Measurements from ENCODE around the gene GRID1.

The GRID1 gene

DNA sequence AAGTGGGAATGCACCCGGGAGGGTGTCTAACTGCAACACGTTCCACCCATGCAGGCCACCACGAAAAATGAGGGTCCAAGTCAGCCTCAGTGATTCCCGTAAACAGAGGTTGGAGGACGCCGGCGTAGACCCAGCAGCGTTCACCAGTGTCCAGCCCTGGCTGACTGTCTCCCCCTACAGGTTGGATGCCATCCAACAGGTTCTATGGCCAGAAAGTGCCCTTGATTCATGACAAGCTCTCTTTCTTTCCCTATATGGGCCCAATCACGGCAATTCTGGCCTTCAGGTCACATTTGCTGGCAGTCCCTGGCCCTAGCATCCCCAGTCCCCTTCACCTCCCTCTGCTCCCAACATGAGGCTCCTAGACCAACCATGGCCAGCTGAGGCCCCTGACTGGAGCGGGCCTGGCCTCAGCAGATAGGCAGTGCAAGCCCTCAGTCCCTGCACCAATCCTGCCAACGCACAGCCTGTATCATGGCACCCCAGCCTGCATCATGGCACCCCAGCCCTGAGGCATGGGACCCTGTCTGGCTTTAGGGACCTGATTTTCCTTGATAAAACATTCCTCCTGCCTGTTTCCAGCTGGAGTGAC lies 227.4 kb downstream of the GRID1 start:
- Histone ChIP-seq H3K4me3 (no peak overlapping the region), H3K27ac (no peak overlapping the region), H3K9me3 (ENCODE audit: low read depth, low read length) (no peaks in the 10 kb centered on the region), H3K36me3 (ENCODE audit: insufficient read depth, low read length) (no peaks in the 10 kb centered on the region), H3K9ac (ENCODE audit: insufficient read length) (no peak overlapping the region)
- no peak for DNase-seq (ENCODE audit: low read depth, low spot score)
- no peak for TF ChIP-seq FOXP2 (optimal IDR thresholded peaks at IDR 0.05; ENCODE audit: control extremely low read depth, extremely low read length, insufficient read depth)

DNA sequence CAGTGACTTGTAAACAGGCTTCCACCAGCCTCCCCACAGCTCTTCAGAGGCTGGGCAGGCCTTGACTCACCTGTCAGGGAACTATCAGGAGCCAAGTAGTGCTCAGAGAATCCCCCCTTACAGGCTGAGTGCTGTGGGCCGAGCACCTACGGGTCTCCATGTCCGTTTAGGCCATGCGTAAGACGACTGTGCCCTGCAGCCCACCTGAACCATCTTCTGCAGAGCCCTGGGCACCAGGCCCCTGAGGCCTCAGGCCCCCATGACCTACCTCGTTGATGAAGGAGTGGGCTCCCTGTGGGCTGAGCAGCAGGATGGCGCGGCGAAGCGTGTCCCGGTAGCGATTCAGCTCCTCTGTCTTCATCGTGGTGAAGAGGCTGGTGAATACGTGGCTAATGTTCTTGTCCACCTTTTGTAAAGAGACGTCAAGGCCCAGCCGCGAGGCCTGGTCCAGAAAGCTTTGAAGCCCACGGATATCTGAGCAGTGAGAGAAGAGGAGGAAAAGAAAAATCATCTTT lies 228.0 kb downstream of the GRID1 start:
- H3K9ac ChIP-seq (ENCODE audit: insufficient read length): no peak overlapping the region
- H3K36me3 ChIP-seq (ENCODE audit: insufficient read depth, low read length): no peaks in the 10 kb centered on the region
- no peak for TF ChIP-seq POLR2AphosphoS5 (IDR thresholded peaks at IDR 0.05; ENCODE audit: borderline replicate concordance, low read depth, low read length)
- no peak for TF ChIP-seq EZH2 (IDR thresholded peaks at IDR 0.05)
- no peak for TF ChIP-seq FOXP2 (optimal IDR thresholded peaks at IDR 0.05; ENCODE audit: control extremely low read depth, extremely low read length, insufficient read depth)
- no peak overlapping the region for H3K4me3 ChIP-seq
- no peak for DNase-seq (ENCODE audit: low read depth, low spot score)
- H3K27ac ChIP-seq: no peak overlapping the region
- no peaks in the 10 kb centered on the region for H3K9me3 ChIP-seq (ENCODE audit: low read depth, low read length)

DNA sequence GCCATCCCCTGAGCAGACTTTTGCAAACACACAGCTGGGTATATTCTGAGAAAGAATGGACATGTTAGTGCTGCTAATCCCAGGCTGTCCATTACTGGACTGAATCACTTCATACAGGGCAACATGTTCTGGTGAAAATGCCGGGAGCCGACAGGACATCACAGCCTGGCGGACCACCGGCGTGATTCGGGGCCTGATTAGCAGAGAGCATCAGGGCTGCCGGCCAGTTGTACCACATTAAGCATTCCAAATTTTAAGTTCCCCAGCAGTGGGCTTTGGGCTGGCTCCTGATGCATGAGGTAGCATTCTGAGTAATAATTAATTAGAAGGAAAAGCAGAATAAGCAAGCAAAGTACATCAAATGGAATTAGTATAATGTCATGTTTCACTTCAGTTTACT lies 229.0 kb downstream of the GRID1 start:
- Histone ChIP-seq H3K9ac (ENCODE audit: insufficient read length) (no peak overlapping the region), H3K36me3 (ENCODE audit: insufficient read depth, low read length) (no peaks in the 10 kb centered on the region), H3K9me3 (ENCODE audit: low read depth, low read length) (no peaks in the 10 kb centered on the region), H3K4me3 (no peak overlapping the region), H3K27ac (no peak overlapping the region)
- TF ChIP-seq POLR2AphosphoS5 (IDR thresholded peaks at IDR 0.05; ENCODE audit: borderline replicate concordance, low read depth, low read length) (no peak), EZH2 (IDR thresholded peaks at IDR 0.05) (no peak), FOXP2 (optimal IDR thresholded peaks at IDR 0.05; ENCODE audit: control extremely low read depth, extremely low read length, insufficient read depth) (no peak)
- DNase-seq (ENCODE audit: low read depth, low spot score): no peak

DNA sequence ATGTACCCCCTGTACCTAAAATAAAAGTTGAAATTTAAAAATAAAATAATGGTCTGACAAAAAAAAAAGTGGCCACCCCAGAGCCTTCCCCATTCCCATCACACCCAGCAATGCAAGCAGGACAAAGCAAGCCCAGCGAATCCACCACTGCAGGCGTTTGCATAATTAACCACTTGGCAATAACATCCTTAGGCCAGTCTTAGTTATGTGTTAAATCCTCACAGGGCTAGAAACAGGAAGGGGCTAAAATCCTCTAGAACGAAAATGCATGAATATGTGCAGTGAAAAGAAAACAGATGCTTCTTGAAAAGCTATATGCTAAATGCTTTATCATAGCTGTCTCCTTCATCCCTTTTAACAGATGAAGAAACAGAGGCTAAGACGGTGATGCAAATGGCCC lies 229.7 kb downstream of the GRID1 start:
- no peak for DNase-seq (ENCODE audit: low read depth, low spot score)
- Histone ChIP-seq H3K9ac (ENCODE audit: insufficient read length) (no peak overlapping the region), H3K9me3 (ENCODE audit: low read depth, low read length) (no peaks in the 10 kb centered on the region), H3K27ac (no peak overlapping the region), H3K36me3 (ENCODE audit: insufficient read depth, low read length) (no peaks in the 10 kb centered on the region), H3K4me3 (no peak overlapping the region)
- TF ChIP-seq POLR2AphosphoS5 (IDR thresholded peaks at IDR 0.05; ENCODE audit: borderline replicate concordance, low read depth, low read length) (no peak), EZH2 (IDR thresholded peaks at IDR 0.05) (no peak), FOXP2 (optimal IDR thresholded peaks at IDR 0.05; ENCODE audit: control extremely low read depth, extremely low read length, insufficient read depth) (no peak)

DNA sequence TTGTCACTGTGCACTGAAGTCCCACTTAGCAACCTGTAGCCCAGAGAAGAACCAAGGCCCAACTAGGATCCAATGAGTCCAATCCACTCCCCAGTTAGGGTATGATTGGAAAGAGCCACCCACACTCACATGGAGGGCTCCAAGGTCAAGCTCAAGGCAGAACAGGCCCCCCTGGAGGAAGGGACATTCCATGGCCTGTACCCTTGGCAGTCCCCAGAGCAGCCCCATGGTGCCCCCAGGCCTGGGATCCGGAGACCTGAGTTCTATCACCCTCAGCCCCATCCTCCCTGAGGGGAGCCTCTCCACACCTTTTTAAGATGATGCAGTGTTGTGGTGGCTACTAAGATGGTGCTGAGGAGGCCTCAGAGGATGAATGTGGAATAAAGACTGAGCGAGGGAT lies 231.4 kb downstream of the GRID1 start:
- Histone ChIP-seq H3K36me3 (ENCODE audit: insufficient read depth, low read length) (no peaks in the 10 kb centered on the region), H3K9ac (ENCODE audit: insufficient read length) (no peak overlapping the region), H3K27ac (no peak overlapping the region), H3K4me3 (no peak overlapping the region), H3K9me3 (ENCODE audit: low read depth, low read length) (no peaks in the 10 kb centered on the region)
- no peak for DNase-seq (ENCODE audit: low read depth, low spot score)
- TF ChIP-seq POLR2AphosphoS5 (IDR thresholded peaks at IDR 0.05; ENCODE audit: borderline replicate concordance, low read depth, low read length): no peak
- no peak for TF ChIP-seq FOXP2 (optimal IDR thresholded peaks at IDR 0.05; ENCODE audit: control extremely low read depth, extremely low read length, insufficient read depth)
- TF ChIP-seq EZH2 (IDR thresholded peaks at IDR 0.05): no peak

DNA sequence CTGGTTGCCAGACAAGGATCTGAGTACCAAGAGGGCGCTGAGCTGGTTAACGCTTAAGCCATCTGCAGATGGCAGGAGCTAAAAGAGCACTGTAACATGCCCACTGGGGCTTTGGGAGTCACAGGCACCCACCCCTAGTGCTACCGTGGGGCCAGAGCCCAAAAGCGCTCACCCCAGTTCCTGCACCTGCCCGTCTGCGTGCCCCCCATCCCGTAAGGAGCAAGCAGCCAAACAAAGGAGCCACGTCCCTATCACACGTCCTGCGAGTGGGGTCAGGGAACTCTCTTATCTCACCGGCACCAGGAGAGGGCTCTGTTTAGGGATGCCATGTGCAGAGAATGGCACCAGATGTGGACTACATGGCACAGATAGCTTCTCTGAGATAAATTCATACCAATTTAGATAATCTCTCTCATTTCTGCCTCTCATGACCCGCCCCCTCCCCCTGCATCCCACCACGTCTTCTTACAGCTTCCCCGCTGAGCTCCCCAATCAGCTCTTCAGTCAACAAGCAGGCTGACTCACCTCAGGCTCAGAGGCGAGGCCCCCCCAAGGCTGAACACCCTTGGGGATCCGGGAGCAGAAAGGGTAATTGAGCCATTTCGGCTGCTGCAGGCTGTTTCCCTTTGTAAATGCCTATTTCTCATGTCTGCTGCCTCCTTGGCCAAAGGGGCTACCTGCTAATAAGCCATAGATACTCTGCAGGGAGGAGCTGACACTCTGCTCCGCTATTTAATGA lies 235.7 kb downstream of the GRID1 start:
- TF ChIP-seq POLR2AphosphoS5 (IDR thresholded peaks at IDR 0.05; ENCODE audit: borderline replicate concordance, low read depth, low read length) (no peak), EZH2 (IDR thresholded peaks at IDR 0.05) (no peak), FOXP2 (optimal IDR thresholded peaks at IDR 0.05; ENCODE audit: control extremely low read depth, extremely low read length, insufficient read depth) (no peak)
- H3K36me3 ChIP-seq (ENCODE audit: insufficient read depth, low read length): no peaks in the 10 kb centered on the region
- no peak overlapping the region for H3K4me3 ChIP-seq
- no peak overlapping the region for H3K9ac ChIP-seq (ENCODE audit: insufficient read length)
- H3K27ac ChIP-seq: no peak overlapping the region
- no peaks in the 10 kb centered on the region for H3K9me3 ChIP-seq (ENCODE audit: low read depth, low read length)
- no peak for DNase-seq (ENCODE audit: low read depth, low spot score)

DNA sequence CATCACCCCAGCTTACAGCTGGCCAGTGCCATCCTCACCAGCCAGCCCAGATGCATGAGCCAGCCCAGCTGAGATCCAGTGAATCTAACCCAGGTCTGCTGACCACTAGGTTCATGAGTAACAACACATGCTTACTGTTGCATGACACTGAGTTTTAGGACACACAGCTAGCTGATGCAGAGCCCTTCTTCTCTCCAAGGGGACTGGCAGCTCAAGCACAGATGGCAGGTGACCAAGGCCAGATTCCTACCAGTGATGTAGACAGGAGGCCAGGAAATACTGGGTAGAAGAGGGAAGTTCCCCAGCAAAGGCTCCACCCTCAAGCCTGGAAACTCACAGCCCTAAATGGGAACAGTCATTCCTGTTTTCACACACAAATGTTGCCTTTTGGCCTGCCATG lies 236.6 kb downstream of the GRID1 start:
- H3K36me3 ChIP-seq (ENCODE audit: insufficient read depth, low read length): no peaks in the 10 kb centered on the region
- DNase-seq (ENCODE audit: low read depth, low spot score): no peak
- no peak overlapping the region for H3K4me3 ChIP-seq
- no peaks in the 10 kb centered on the region for H3K9me3 ChIP-seq (ENCODE audit: low read depth, low read length)
- TF ChIP-seq FOXP2 (optimal IDR thresholded peaks at IDR 0.05; ENCODE audit: control extremely low read depth, extremely low read length, insufficient read depth) (no peak), POLR2AphosphoS5 (IDR thresholded peaks at IDR 0.05; ENCODE audit: borderline replicate concordance, low read depth, low read length) (no peak), EZH2 (IDR thresholded peaks at IDR 0.05) (no peak)
- H3K9ac ChIP-seq (ENCODE audit: insufficient read length): no peak overlapping the region
- no peak overlapping the region for H3K27ac ChIP-seq

DNA sequence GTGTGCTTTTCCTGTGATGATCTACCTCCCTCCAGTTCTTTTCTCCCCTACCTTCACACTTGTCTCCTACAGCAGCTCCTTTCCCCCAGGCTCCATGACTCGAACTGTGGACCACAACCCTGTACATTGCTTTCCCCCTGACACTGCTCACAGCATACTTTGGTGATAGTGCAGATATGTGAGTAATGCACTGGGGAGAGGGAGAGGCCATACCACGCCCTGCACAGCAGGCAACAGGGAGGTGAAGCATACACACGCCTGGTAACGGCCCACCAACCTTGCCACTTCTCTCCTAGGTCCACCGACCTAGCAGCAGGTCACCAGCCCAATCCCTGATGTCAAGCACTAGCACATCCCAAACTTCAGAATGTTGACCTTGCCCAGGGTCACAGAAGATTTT lies 238.2 kb downstream of the GRID1 start:
- no peaks in the 10 kb centered on the region for H3K9me3 ChIP-seq (ENCODE audit: low read depth, low read length)
- no peak overlapping the region for H3K9ac ChIP-seq (ENCODE audit: insufficient read length)
- no peak overlapping the region for H3K27ac ChIP-seq
- TF ChIP-seq EZH2 (IDR thresholded peaks at IDR 0.05) (no peak), FOXP2 (optimal IDR thresholded peaks at IDR 0.05; ENCODE audit: control extremely low read depth, extremely low read length, insufficient read depth) (no peak), POLR2AphosphoS5 (IDR thresholded peaks at IDR 0.05; ENCODE audit: borderline replicate concordance, low read depth, low read length) (no peak)
- H3K36me3 ChIP-seq (ENCODE audit: insufficient read depth, low read length): no peaks in the 10 kb centered on the region
- no peak overlapping the region for H3K4me3 ChIP-seq
- no peak for DNase-seq (ENCODE audit: low read depth, low spot score)
